H9 (cell line): ENCODE results near the gene DUT. TPM values are rescaled to one million over a fixed set of nuclear protein-coding genes. Genes with fewer than 3 reads are reported as not detected.

ENCODE experiments used
- DNase-seq: peaks from one replicate; pipeline ENCODE4 v3.0.0-alpha.2; 2017
- H2AFZ ChIP-seq: one replicate; pipeline ENCODE4 v1.6.1; 2013; ENCODE audit warnings: mild to moderate bottlenecking, low read length, control low read depth, moderate library complexity
- H2AK5ac ChIP-seq: 2 replicates; pipeline ENCODE4 v1.6.1; 2013; ENCODE audit warnings: low read length, control low read depth, mixed read lengths; ENCODE audit not compliant: insufficient read length
- H2BK120ac ChIP-seq: one replicate; pipeline ENCODE4 v1.6.1; 2013; ENCODE audit warnings: low read depth, mild to moderate bottlenecking, low read length, control low read depth, inconsistent platforms; ENCODE audit not compliant: poor library complexity, severe bottlenecking
- H2BK12ac ChIP-seq: 2 replicates; pipeline ENCODE4 v1.6.1; 2013; ENCODE audit warnings: low read length, control low read depth, mixed read lengths, low read depth; ENCODE audit not compliant: insufficient read length
- H2BK15ac ChIP-seq: 2 replicates; pipeline ENCODE4 v1.6.1; 2013; ENCODE audit warnings: low read depth, low read length, control low read depth
- H2BK20ac ChIP-seq: one replicate; pipeline ENCODE4 v1.6.1; 2013; ENCODE audit warnings: low read depth, mild to moderate bottlenecking, low read length, control low read depth, inconsistent platforms; ENCODE audit not compliant: poor library complexity, severe bottlenecking
- H2BK5ac ChIP-seq: 2 replicates; pipeline ENCODE4 v1.6.1; 2013; ENCODE audit warnings: low read length, control low read depth, mixed read lengths; ENCODE audit not compliant: insufficient read length
- H3K14ac ChIP-seq: 2 replicates; pipeline ENCODE4 v1.6.1; 2013; ENCODE audit warnings: low read length, control low read depth; ENCODE audit not compliant: insufficient read depth
- H3K18ac ChIP-seq: 2 replicates; pipeline ENCODE4 v1.6.1; 2013; ENCODE audit warnings: low read depth, mild to moderate bottlenecking, mixed read lengths, low read length, control low read depth; ENCODE audit not compliant: insufficient read length
- H3K23ac ChIP-seq: 2 replicates; pipeline ENCODE4 v1.6.1; 2013; ENCODE audit warnings: low read length, control low read depth, mixed read lengths, low read depth; ENCODE audit not compliant: insufficient read length
- H3K23me2 ChIP-seq: 2 replicates; pipeline ENCODE4 v1.6.1; 2013; ENCODE audit warnings: low read depth, mild to moderate bottlenecking, mixed read lengths, low read length, control low read depth; ENCODE audit not compliant: insufficient read length, poor library complexity, severe bottlenecking
- H3K27ac ChIP-seq: 2 replicates; pipeline ENCODE4 v1.5.1; 2013; ENCODE audit warnings: low read length, control low read depth, mixed read lengths, low read depth; ENCODE audit not compliant: insufficient read length
- H3K27me3 ChIP-seq: 2 replicates; pipeline ENCODE4 v1.6.1; 2013; ENCODE audit warnings: low read length, control low read depth, inconsistent platforms; ENCODE audit not compliant: insufficient read depth
- H3K4ac ChIP-seq: 2 replicates; pipeline ENCODE4 v1.6.1; 2013; ENCODE audit warnings: low read depth, mild to moderate bottlenecking, control low read depth, inconsistent platforms, low read length, moderate library complexity
- H3K4me1 ChIP-seq: 2 replicates; pipeline ENCODE4 v1.6.1; 2013; ENCODE audit warnings: low read length, control low read depth, inconsistent platforms; ENCODE audit not compliant: insufficient read depth
- H3K4me2 ChIP-seq: 2 replicates; pipeline ENCODE4 v1.6.1; 2013; ENCODE audit warnings: low read length, control low read depth, mixed read lengths; ENCODE audit not compliant: insufficient read length, insufficient read depth
- H3K56ac ChIP-seq: 2 replicates; pipeline ENCODE4 v1.6.1; 2013; ENCODE audit warnings: low read depth, mild to moderate bottlenecking, mixed read lengths, low read length, control low read depth; ENCODE audit not compliant: insufficient read length
- H3K79me1 ChIP-seq: 2 replicates; pipeline ENCODE4 v1.6.1; 2013; ENCODE audit warnings: low read depth, mild to moderate bottlenecking, moderate library complexity, low read length, control low read depth, inconsistent platforms; ENCODE audit not compliant: insufficient read depth, poor library complexity, severe bottlenecking
- H3K79me2 ChIP-seq: 2 replicates; pipeline ENCODE4 v1.6.1; 2013; ENCODE audit warnings: low read length, control low read depth, inconsistent platforms; ENCODE audit not compliant: insufficient read depth
- H3K9ac ChIP-seq: 2 replicates; pipeline ENCODE4 v1.6.1; 2013; ENCODE audit warnings: low read length, control low read depth, mixed read lengths; ENCODE audit not compliant: insufficient read length; ENCODE audit errors: extremely low read depth
- H3K9me3 ChIP-seq: one replicate; pipeline ENCODE4 v1.6.1; 2013; ENCODE audit warnings: low read depth, low read length, inconsistent platforms; ENCODE audit not compliant: control insufficient read depth
- H3T11ph ChIP-seq: one replicate; pipeline ENCODE4 v1.6.1; 2013; ENCODE audit warnings: mild to moderate bottlenecking, low read length, control low read depth, inconsistent platforms
- H4K20me1 ChIP-seq: one replicate; pipeline ENCODE4 v1.6.1; 2013; ENCODE audit not compliant: control insufficient read depth, insufficient read length, insufficient read depth
- H4K5ac ChIP-seq: 2 replicates; pipeline ENCODE4 v1.6.1; 2013; ENCODE audit warnings: low read depth, mild to moderate bottlenecking, mixed read lengths, low read length, control low read depth; ENCODE audit not compliant: insufficient read length
- H4K8ac ChIP-seq: replicated peaks from 2 replicates; pipeline ENCODE4 v1.6.1; 2013; ENCODE audit warnings: low read length, control low read depth, mixed read lengths, low read depth; ENCODE audit not compliant: insufficient read length
- H4K91ac ChIP-seq: 2 replicates; pipeline ENCODE4 v1.6.1; 2013; ENCODE audit warnings: low read depth, mild to moderate bottlenecking, moderate library complexity, mixed read lengths, low read length, control low read depth; ENCODE audit not compliant: insufficient read length
- H3K27ac Mint-ChIP-seq, 3 experiments: 2 replicates in 2 of 3; 3 replicates in 1 of 3; pipeline ENCODE4 v1.8.0; 2020 to 2021; ENCODE audit warnings: mixed read lengths in 3 of 3, mild to moderate bottlenecking in 1 of 3, moderate library complexity in 1 of 3
- H3K27me3 Mint-ChIP-seq: 2 replicates; pipeline ENCODE4 v1.8.0; 2021; ENCODE audit warnings: low read depth, mild to moderate bottlenecking, moderate library complexity, mixed read lengths
- H3K36me3 Mint-ChIP-seq, 3 experiments: 2 replicates in 2 of 3; 3 replicates in 1 of 3; pipeline ENCODE4 v1.8.0; 2020 to 2021; ENCODE audit warnings: low read depth in 3 of 3, mixed read lengths in 3 of 3; ENCODE audit not compliant: insufficient read depth in 1 of 3
- H3K4me1 Mint-ChIP-seq, 2 experiments: 2 replicates each; pipeline ENCODE4 v1.8.0; 2020; ENCODE audit warnings: mixed read lengths in 2 of 2
- H3K4me3 Mint-ChIP-seq, 2 experiments: 2 replicates in 1 of 2; 3 replicates in 1 of 2; pipeline ENCODE4 v1.8.0; 2020 to 2021; ENCODE audit warnings: mild to moderate bottlenecking in 2 of 2, mixed read lengths in 2 of 2, moderate library complexity in 1 of 2
- H3K9me3 Mint-ChIP-seq, 2 experiments: 2 replicates in 1 of 2; 3 replicates in 1 of 2; pipeline ENCODE4 v1.8.0; 2020; ENCODE audit warnings: mild to moderate bottlenecking in 2 of 2, mixed read lengths in 2 of 2, moderate library complexity in 1 of 2
- WGBS: extraction: QIAGEN DNeasy Blood & Tissue Kit; methylation state at CpG from one replicate; pipeline ENCODE4 v1.1.7; 2013; ENCODE audit warnings: missing lambda C conversion rate, low lambda C conversion rate, mixed read lengths; ENCODE audit not compliant: insufficient read length; ENCODE audit errors: extremely low coverage; 5-methylcytosine and 5-hydroxymethylcytosine counted together
- total RNA-seq: library from RNA; stranded (reverse); gene quantifications from 2 replicates; pipeline ENCODE4 v1.2.1, GENCODE V29; 2021
- TF ChIP-seq, protein P1 (sequence below): fragments of 200-600 bp; sonication (generic); conservative IDR thresholded peaks from 3 replicates; pipeline ENCODE4 v1.8.0; 2021; ENCODE audit warnings: antibody characterized with exemption, mild to moderate bottlenecking

The DUT gene
- total RNA-seq, 1 experiment from 2014 or later, result 137 TPM

- H4K91ac ChIP-seq, result no peak overlapping the region
- no peaks in the 10 kb centered on the region for H3K4me1 ChIP-seq
- H3K79me1 ChIP-seq, result no peaks in the 10 kb centered on the region
- H2AFZ ChIP-seq, result no peak overlapping the region
- no peaks in the 10 kb centered on the region for H3K23me2 ChIP-seq
- H3K36me3 Mint-ChIP-seq, result peaks cover 7 to 34% (median 30%) of the 10 kb centered on the region in 3 experiments; a peak in 6 of 7 replicates
- no peak for DNase-seq
- H3K27ac Mint-ChIP-seq, result peak overlapping the region in 2 of 3 experiments; percentile 1 to 11; a peak in 1 of 7 replicates
- H2BK120ac ChIP-seq, result no peak overlapping the region
- no peak overlapping the region for H3K9ac ChIP-seq
- no peak overlapping the region for H2BK5ac ChIP-seq
- H3K56ac ChIP-seq, result no peak overlapping the region
- H3K9me3 Mint-ChIP-seq, result no peaks in the 10 kb centered on the region
- H4K8ac ChIP-seq, result no peak overlapping the region
- H4K20me1 ChIP-seq, result no peaks in the 10 kb centered on the region
- H3K23ac ChIP-seq, result no peak overlapping the region
- no peaks in the 10 kb centered on the region for H3K27me3 Mint-ChIP-seq
- H2AK5ac ChIP-seq, result no peak overlapping the region
- H2BK12ac ChIP-seq, result no peak overlapping the region
- H2BK15ac ChIP-seq, result no peak overlapping the region
- H3K27ac ChIP-seq, result no peak overlapping the region
- H3K27me3 ChIP-seq, result no peaks in the 10 kb centered on the region
- no peak overlapping the region for H3K18ac ChIP-seq
- no peak overlapping the region for H3K4me3 Mint-ChIP-seq
- no peak overlapping the region for H4K5ac ChIP-seq
- H3K4me2 ChIP-seq, result no peak overlapping the region
- H3T11ph ChIP-seq, result no peak overlapping the region
- no peak overlapping the region for H3K4ac ChIP-seq
- 100% methylated on average over 1 of the region's 6 CpGs for WGBS
- H3K4me1 Mint-ChIP-seq, result peaks cover 8 to 9% of the 10 kb centered on the region in 2 experiments
- TF ChIP-seq, protein P1, sequence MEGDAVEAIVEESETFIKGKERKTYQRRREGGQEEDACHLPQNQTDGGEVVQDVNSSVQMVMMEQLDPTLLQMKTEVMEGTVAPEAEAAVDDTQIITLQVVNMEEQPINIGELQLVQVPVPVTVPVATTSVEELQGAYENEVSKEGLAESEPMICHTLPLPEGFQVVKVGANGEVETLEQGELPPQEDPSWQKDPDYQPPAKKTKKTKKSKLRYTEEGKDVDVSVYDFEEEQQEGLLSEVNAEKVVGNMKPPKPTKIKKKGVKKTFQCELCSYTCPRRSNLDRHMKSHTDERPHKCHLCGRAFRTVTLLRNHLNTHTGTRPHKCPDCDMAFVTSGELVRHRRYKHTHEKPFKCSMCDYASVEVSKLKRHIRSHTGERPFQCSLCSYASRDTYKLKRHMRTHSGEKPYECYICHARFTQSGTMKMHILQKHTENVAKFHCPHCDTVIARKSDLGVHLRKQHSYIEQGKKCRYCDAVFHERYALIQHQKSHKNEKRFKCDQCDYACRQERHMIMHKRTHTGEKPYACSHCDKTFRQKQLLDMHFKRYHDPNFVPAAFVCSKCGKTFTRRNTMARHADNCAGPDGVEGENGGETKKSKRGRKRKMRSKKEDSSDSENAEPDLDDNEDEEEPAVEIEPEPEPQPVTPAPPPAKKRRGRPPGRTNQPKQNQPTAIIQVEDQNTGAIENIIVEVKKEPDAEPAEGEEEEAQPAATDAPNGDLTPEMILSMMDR, result no peak
- no peaks in the 10 kb centered on the region for H3K79me2 ChIP-seq
- H3K9me3 ChIP-seq, result no peaks in the 10 kb centered on the region
- no peak overlapping the region for H3K14ac ChIP-seq
- no peak overlapping the region for H2BK20ac ChIP-seq
Observed at GRCh38 chr15:48343865-48344264, 12.6 kb downstream of the DUT start.
